Measurements from ENCODE around the gene PDE4DIP.
"Not testable (repeated sequence)": the region's sequence is repeated elsewhere in the genome, so short reads cannot be mapped to it uniquely, and the experiment has no call there.

- not testable (repeated sequence) for TF ChIP-seq CTCF (IDR thresholded peaks at IDR 0.05; ENCODE audit: low read depth, low read length, missing input control); SP1 (IDR thresholded peaks at IDR 0.05); GABPA (IDR thresholded peaks at IDR 0.05 in 1 of 2, conservative IDR thresholded peaks at IDR 0.05 in 1 of 2); FOXA2 (IDR thresholded peaks at IDR 0.05); RXRA (IDR thresholded peaks at IDR 0.05); JUND (IDR thresholded peaks at IDR 0.05); RAD21 (IDR thresholded peaks at IDR 0.05)
These were observed 164.1 kb downstream of the PDE4DIP start for GRCh38 chr1:149008326-149008725.

All from liver (tissue), 3 donors.